Hepatic stellate cell (primary cell): ENCODE results near the gene FUT7.

Experiments
- DNase-seq: peaks from one replicate; pipeline ENCODE4 v3.0.0; 2011; ENCODE audit warnings: low spot score

Gene FUT7

GRCh38 chr9:137002646-137003041 is 29.2 kb downstream of the FUT7 start:
- DNase-seq: no peak

- DNase-seq: no peak
Observed at GRCh38 chr9:137001857-137002645, 29.8 kb downstream of the FUT7 start.

- DNase-seq: peak; percentile 89
Observed at GRCh38 chr9:137000177-137000930, 31.5 kb downstream of the FUT7 start.

- no peak for DNase-seq
Observed at GRCh38 chr9:136997830-136998234, 34.1 kb downstream of the FUT7 start.

GRCh38 chr9:136997371-136997770 is 34.5 kb downstream of the FUT7 start:
- no peak for DNase-seq

- no peak for DNase-seq
Observed at GRCh38 chr9:136996361-136997292, 35.3 kb downstream of the FUT7 start, which contains the start of gene CLIC3. TSS of gene CLIC3 (minus strand) at chr9:136996568. CDS start at chr9:136996543, 25 bp downstream.

- DNase-seq: no peak
Observed at GRCh38 chr9:136995772-136996311, 36.0 kb downstream of the FUT7 start.

GRCh38 chr9:136995362-136995761 is 36.5 kb downstream of the FUT7 start:
- DNase-seq: no peak

- no peak for DNase-seq
Observed at GRCh38 chr9:136994888-136995230, 37.0 kb downstream of the FUT7 start.

GRCh38 chr9:136994180-136994887 is 37.6 kb downstream of the FUT7 start:
- no peak for DNase-seq

GRCh38 chr9:136992819-136993369 is 39.0 kb downstream of the FUT7 start:
- DNase-seq: no peak

GRCh38 chr9:136991993-136992818 is 39.7 kb downstream of the FUT7 start, which contains the start of gene PAXX:
TSS of gene PAXX (plus strand) at chr9:136992422. CDS start at chr9:136992444, 22 bp downstream.
- peak; percentile 99 for DNase-seq

- DNase-seq: no peak
Observed at GRCh38 chr9:136990242-136990911, 41.5 kb downstream of the FUT7 start.

- no peak for DNase-seq
Observed at GRCh38 chr9:136988872-136989271, 43.0 kb downstream of the FUT7 start.

GRCh38 chr9:136985853-136986252 is 46.0 kb downstream of the FUT7 start:
- DNase-seq: no peak

GRCh38 chr9:136985027-136985602 is 46.8 kb downstream of the FUT7 start:
- no peak for DNase-seq

GRCh38 chr9:136984464-136985026 is 47.3 kb downstream of the FUT7 start:
- no peak for DNase-seq

- no peak for DNase-seq
Observed at GRCh38 chr9:136983656-136984314, 48.1 kb downstream of the FUT7 start.
